CD4-positive, CD25-positive, alpha-beta regulatory T cell (primary cell): ENCODE data around the gene SRRT. TPM values are rescaled to one million over a fixed set of nuclear protein-coding genes. Genes with fewer than 3 reads are reported as not detected.

Experiments
- ATAC-seq, 2 donors: fragments of 150-1000 bp; cut with Tn5 transposase; one replicate each; pipeline ENCODE4 v1.10.0; 2021; ENCODE audit warnings: low read depth in 2 of 2, moderate number of reproducible peaks in 2 of 2, moderate library complexity in 1 of 2
- DNase-seq, 3 donors: peaks; one replicate each; pipeline versions ENCODE4 v3.0.0 to v3.0.0-alpha.2; 2012 to 2022; ENCODE audit warnings: mixed read lengths in 1 of 3
- H3K27ac ChIP-seq: one replicate; pipeline ENCODE4 v1.7.0; 2013; ENCODE audit warnings: mild to moderate bottlenecking, low read length; ENCODE audit not compliant: insufficient read depth, poor library complexity, severe bottlenecking
- H3K27me3 ChIP-seq: one replicate; pipeline ENCODE4 v1.7.0; 2013; ENCODE audit warnings: low read length; ENCODE audit not compliant: control insufficient read depth, insufficient read depth
- H3K36me3 ChIP-seq: one replicate; pipeline ENCODE4 v1.7.0; 2013; ENCODE audit warnings: mild to moderate bottlenecking, low read length, moderate library complexity; ENCODE audit not compliant: control insufficient read depth, insufficient read depth
- H3K4me1 ChIP-seq: 2 replicates; pipeline ENCODE4 v1.7.0; 2013; ENCODE audit warnings: mild to moderate bottlenecking, low read length; ENCODE audit not compliant: insufficient read depth, control insufficient read depth, poor library complexity, severe bottlenecking
- H3K4me3 ChIP-seq: one replicate; pipeline ENCODE4 v1.7.0; 2013; ENCODE audit warnings: low read depth, mild to moderate bottlenecking, low read length, moderate library complexity
- H3K9me3 ChIP-seq, 2 experiments: 1 replicate in 1 of 2; 2 replicates in 1 of 2; pipeline ENCODE4 v1.7.0; 2013; ENCODE audit warnings: low read length in 2 of 2, mild to moderate bottlenecking in 1 of 2, moderate library complexity in 1 of 2; ENCODE audit not compliant: control insufficient read depth in 2 of 2
- H3K27ac Mint-ChIP-seq, 3 donors: one replicate each; pipeline ENCODE4 v1.8.0; 2020 to 2022; ENCODE audit warnings: mild to moderate bottlenecking in 3 of 3, mixed read lengths in 3 of 3, moderate library complexity in 2 of 3
- H3K27me3 Mint-ChIP-seq: one replicate; pipeline ENCODE4 v1.8.0; 2022; ENCODE audit warnings: mild to moderate bottlenecking, mixed read lengths
- H3K36me3 Mint-ChIP-seq: one replicate; pipeline ENCODE4 v1.8.0; 2020; ENCODE audit warnings: mixed read lengths
- H3K4me1 Mint-ChIP-seq, 4 donors: one replicate each; pipeline ENCODE4 v1.8.0; 2020 to 2022; ENCODE audit warnings: mixed read lengths in 4 of 4, mild to moderate bottlenecking in 1 of 4
- H3K4me3 Mint-ChIP-seq, 4 donors: one replicate each; pipeline ENCODE4 v1.8.0; 2020 to 2022; ENCODE audit warnings: mild to moderate bottlenecking in 4 of 4, mixed read lengths in 4 of 4, moderate library complexity in 3 of 4
- H3K9me3 Mint-ChIP-seq, 7 donors: one replicate each; pipeline ENCODE4 v1.8.0; 2020 to 2022; ENCODE audit warnings: mixed read lengths in 7 of 7, mild to moderate bottlenecking in 3 of 7, moderate library complexity in 2 of 7
- polyA plus RNA-seq, 4 donors: library from polyadenylated mRNA; unstranded; fragments of 300-500 nt; fragmentation: Illumina TruSeq; gene quantifications; one replicate each; pipeline ENCODE4 v1.2.3, GENCODE V29; 2021
- total RNA-seq: library from RNA; stranded (reverse); gene quantifications from one replicate; pipeline ENCODE4 v1.2.3, GENCODE V29; 2022

Gene SRRT
- total and polyA plus RNA-seq, 5 donors from 2014 or later: 31.9 to 234 (median 38.5) TPM

- ATAC-seq (no peak), DNase-seq (no peak)
- Histone ChIP-seq H3K4me1 (peaks cover 27% of the 10 kb centered on the region), H3K27me3 (no peaks in the 10 kb centered on the region), H3K36me3 (peaks cover 42% of the 10 kb centered on the region), H3K27ac (no peak overlapping the region), H3K4me3 (no peak overlapping the region), H3K9me3 (no peaks in the 10 kb centered on the region)
- Mint-ChIP-seq H3K4me3 (peak overlapping the region in 3 of 4 donors; percentile 50 to 85 (median 68)), H3K27ac (peak overlapping the region in 2 of 3 donors; percentile 17 to 45), H3K27me3 (peaks cover 7% of the 10 kb centered on the region), H3K36me3 (peaks cover 44% of the 10 kb centered on the region), H3K4me1 (peaks cover 10 to 68% (median 38%) of the 10 kb centered on the region in 4 donors), H3K9me3 (no peaks in the 10 kb centered on the region)
These were observed 3.8 kb downstream of the SRRT start for GRCh38 chr7:100878685-100879084.

- H3K36me3 Mint-ChIP-seq: peaks cover 50% of the 10 kb centered on the region
- peaks cover 52% of the 10 kb centered on the region for H3K36me3 ChIP-seq
These were observed 4.9 kb downstream of the SRRT start for GRCh38 chr7:100879685-100880261.

GRCh38 chr7:100880645-100881044 is 5.7 kb downstream of the SRRT start:
- peak overlapping the region in 2 of 3 donors; percentile 54 to 57 for H3K27ac Mint-ChIP-seq
- ATAC-seq: no peak

More at GRCh38 chr7:100879685-100880261, 4.9 kb downstream of the SRRT start:
- Histone ChIP-seq H3K4me3 (no peak overlapping the region), H3K27me3 (no peaks in the 10 kb centered on the region), H3K9me3 (no peaks in the 10 kb centered on the region), H3K27ac (no peak overlapping the region), H3K4me1 (peaks cover 21% of the 10 kb centered on the region)
- peaks cover 7% of the 10 kb centered on the region for H3K27me3 Mint-ChIP-seq
- peak overlapping the region in 3 of 4 donors; percentile 16 to 87 (median 68) for H3K4me3 Mint-ChIP-seq
- H3K27ac Mint-ChIP-seq: peak overlapping the region; percentile 10 to 89 (median 72)
- ATAC-seq (no peak), DNase-seq (no peak)
- peaks cover 10 to 62% (median 34%) of the 10 kb centered on the region in 4 donors for H3K4me1 Mint-ChIP-seq
- no peaks in the 10 kb centered on the region for H3K9me3 Mint-ChIP-seq

GRCh38 chr7:100881136-100881535 is 6.2 kb downstream of the SRRT start:
- peak overlapping the region in 1 of 3 donors; percentile 32 for H3K27ac Mint-ChIP-seq

More at GRCh38 chr7:100880645-100881044, 5.7 kb downstream of the SRRT start:
- peaks cover 15% of the 10 kb centered on the region for H3K4me1 ChIP-seq
- H3K9me3 ChIP-seq: no peaks in the 10 kb centered on the region
- H3K27me3 ChIP-seq: no peaks in the 10 kb centered on the region
- no peak for DNase-seq
- Mint-ChIP-seq H3K27me3 (no peaks in the 10 kb centered on the region), H3K36me3 (peaks cover 53% of the 10 kb centered on the region), H3K9me3 (no peaks in the 10 kb centered on the region), H3K4me3 (no peak overlapping the region), H3K4me1 (peaks cover 8 to 60% (median 29%) of the 10 kb centered on the region in 4 donors)
- H3K27ac ChIP-seq: no peak overlapping the region
- no peak overlapping the region for H3K4me3 ChIP-seq
- H3K36me3 ChIP-seq: peaks cover 61% of the 10 kb centered on the region

GRCh38 chr7:100882201-100882600 is 7.3 kb downstream of the SRRT start:
- no peaks in the 10 kb centered on the region for H3K27me3 Mint-ChIP-seq
- H3K4me1 Mint-ChIP-seq: peaks cover 0 to 57% (median 27%) of the 10 kb centered on the region in 4 donors

More at GRCh38 chr7:100881136-100881535, 6.2 kb downstream of the SRRT start:
- no peaks in the 10 kb centered on the region for H3K9me3 Mint-ChIP-seq
- H3K36me3 ChIP-seq: peaks cover 66% of the 10 kb centered on the region
- no peaks in the 10 kb centered on the region for H3K9me3 ChIP-seq
- peaks cover 6 to 59% (median 26%) of the 10 kb centered on the region in 4 donors for H3K4me1 Mint-ChIP-seq
- no peak for ATAC-seq
- H3K36me3 Mint-ChIP-seq: peaks cover 57% of the 10 kb centered on the region
- H3K27ac ChIP-seq: no peak overlapping the region
- H3K4me3 Mint-ChIP-seq: peak overlapping the region in 1 of 4 donors; percentile 7
- peaks cover 10% of the 10 kb centered on the region for H3K4me1 ChIP-seq
- no peak overlapping the region for H3K4me3 ChIP-seq
- no peaks in the 10 kb centered on the region for H3K27me3 ChIP-seq
- DNase-seq: no peak
- no peaks in the 10 kb centered on the region for H3K27me3 Mint-ChIP-seq

GRCh38 chr7:100882785-100883526 is 8.1 kb downstream of the SRRT start:
- Histone ChIP-seq H3K4me1 (peaks cover 7% of the 10 kb centered on the region), H3K27me3 (no peaks in the 10 kb centered on the region), H3K4me3 (no peak overlapping the region), H3K36me3 (peaks cover 75% of the 10 kb centered on the region), H3K27ac (no peak overlapping the region), H3K9me3 (no peaks in the 10 kb centered on the region)
- H3K4me3 Mint-ChIP-seq: no peak overlapping the region
- H3K27ac Mint-ChIP-seq: no peak overlapping the region
- H3K27me3 Mint-ChIP-seq: no peaks in the 10 kb centered on the region
- H3K9me3 Mint-ChIP-seq: no peaks in the 10 kb centered on the region
- ATAC-seq (no peak), DNase-seq (no peak)
- peaks cover 0 to 59% (median 35%) of the 10 kb centered on the region in 4 donors for H3K4me1 Mint-ChIP-seq
- peaks cover 70% of the 10 kb centered on the region for H3K36me3 Mint-ChIP-seq

More at GRCh38 chr7:100882201-100882600, 7.3 kb downstream of the SRRT start:
- DNase-seq: no peak
- H3K27ac ChIP-seq: no peak overlapping the region
- H3K36me3 Mint-ChIP-seq: peaks cover 62% of the 10 kb centered on the region
- H3K9me3 Mint-ChIP-seq: no peaks in the 10 kb centered on the region
- H3K36me3 ChIP-seq: peaks cover 77% of the 10 kb centered on the region
- H3K9me3 ChIP-seq: no peaks in the 10 kb centered on the region
- no peak for ATAC-seq
- H3K4me3 ChIP-seq: no peak overlapping the region
- no peak overlapping the region for H3K4me3 Mint-ChIP-seq
- no peak overlapping the region for H3K27ac Mint-ChIP-seq
- no peaks in the 10 kb centered on the region for H3K4me1 ChIP-seq
- H3K27me3 ChIP-seq: no peaks in the 10 kb centered on the region

GRCh38 chr7:100884736-100885439 is 10.0 kb downstream of the SRRT start:
- H3K4me3 ChIP-seq: no peak overlapping the region
- ATAC-seq (no peak), DNase-seq (no peak)
- H3K27me3 ChIP-seq: no peaks in the 10 kb centered on the region
- H3K9me3 Mint-ChIP-seq: no peaks in the 10 kb centered on the region
- H3K4me1 ChIP-seq: peaks cover 22% of the 10 kb centered on the region
- H3K27me3 Mint-ChIP-seq: peaks cover 3% of the 10 kb centered on the region
- no peak overlapping the region for H3K27ac ChIP-seq
- H3K27ac Mint-ChIP-seq: peak overlapping the region in 2 of 3 donors; percentile 7 to 83
- H3K36me3 Mint-ChIP-seq: peaks cover 62% of the 10 kb centered on the region
- peak overlapping the region in 2 of 4 donors; percentile 43 to 83 for H3K4me3 Mint-ChIP-seq
- H3K9me3 ChIP-seq: no peaks in the 10 kb centered on the region
- peaks cover 64% of the 10 kb centered on the region for H3K36me3 ChIP-seq
- peaks cover 0 to 50% (median 30%) of the 10 kb centered on the region in 4 donors for H3K4me1 Mint-ChIP-seq
